Activated naive CD4-positive, alpha-beta T cell treated with anti-CD3 and anti-CD28 coated beads, Interleukin-2, amount 10 ng/mL, durations not matched to agents 7 days and 5 days (primary cell): ENCODE data around the gene MSMP.

Source experiments
- CTCF ChIA-PET: fragments of 350-600 bp; sonication (Branson Sonifier 250); formaldehyde crosslinking; loops from one replicate; lab custom pipeline; 2021; ENCODE audit warnings: antibody characterized with exemption; lab: Charles Lee
- DNase-seq: peaks from one replicate; pipeline ENCODE4 v3.0.0-alpha.2; 2020
- H3K27ac Mint-ChIP-seq: one replicate; pipeline ENCODE4 v1.8.0; 2021; ENCODE audit warnings: mild to moderate bottlenecking, moderate library complexity, mixed read lengths
- H3K27me3 Mint-ChIP-seq: one replicate; pipeline ENCODE4 v1.8.0; 2021; ENCODE audit warnings: mild to moderate bottlenecking, mixed read lengths
- H3K36me3 Mint-ChIP-seq: one replicate; pipeline ENCODE4 v1.8.0; 2021; ENCODE audit warnings: mixed read lengths
- H3K4me1 Mint-ChIP-seq: one replicate; pipeline ENCODE4 v1.8.0; 2021; ENCODE audit warnings: mixed read lengths
- H3K4me3 Mint-ChIP-seq: one replicate; pipeline ENCODE4 v1.8.0; 2021; ENCODE audit warnings: mild to moderate bottlenecking, moderate library complexity, mixed read lengths
- H3K9me3 Mint-ChIP-seq: one replicate; pipeline ENCODE4 v1.8.0; 2021; ENCODE audit warnings: mixed read lengths

MSMP gene

DNA sequence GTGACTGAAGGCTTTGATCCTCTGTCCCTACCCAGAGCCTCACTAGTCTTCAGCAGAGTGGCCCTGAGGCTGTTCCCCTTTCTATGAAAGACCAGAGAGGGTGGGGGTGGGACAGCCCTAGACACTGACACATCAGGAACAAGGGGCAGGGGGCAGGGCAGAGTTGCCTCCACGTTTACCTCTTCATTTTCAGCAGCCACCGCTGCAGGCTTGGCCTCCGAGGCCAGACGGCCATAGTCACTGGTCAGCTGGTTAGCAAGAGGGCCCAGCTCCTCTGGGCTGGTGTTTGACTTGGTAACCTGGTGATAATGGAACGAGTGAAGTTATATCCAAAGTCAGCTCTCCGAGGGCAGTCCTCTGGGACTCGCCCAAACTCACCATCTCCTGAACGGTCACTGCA lies 48.7 kb downstream of the MSMP start:
- CTCF ChIA-PET, result interaction anchor here (0.5 to 4.8 kb wide), 2 partner anchors 10 to 89 kb away, joined by 3 to 41 read pairs; no protein-coding TSS in a partner anchor
- H3K27ac Mint-ChIP-seq, result no peak overlapping the region

DNA sequence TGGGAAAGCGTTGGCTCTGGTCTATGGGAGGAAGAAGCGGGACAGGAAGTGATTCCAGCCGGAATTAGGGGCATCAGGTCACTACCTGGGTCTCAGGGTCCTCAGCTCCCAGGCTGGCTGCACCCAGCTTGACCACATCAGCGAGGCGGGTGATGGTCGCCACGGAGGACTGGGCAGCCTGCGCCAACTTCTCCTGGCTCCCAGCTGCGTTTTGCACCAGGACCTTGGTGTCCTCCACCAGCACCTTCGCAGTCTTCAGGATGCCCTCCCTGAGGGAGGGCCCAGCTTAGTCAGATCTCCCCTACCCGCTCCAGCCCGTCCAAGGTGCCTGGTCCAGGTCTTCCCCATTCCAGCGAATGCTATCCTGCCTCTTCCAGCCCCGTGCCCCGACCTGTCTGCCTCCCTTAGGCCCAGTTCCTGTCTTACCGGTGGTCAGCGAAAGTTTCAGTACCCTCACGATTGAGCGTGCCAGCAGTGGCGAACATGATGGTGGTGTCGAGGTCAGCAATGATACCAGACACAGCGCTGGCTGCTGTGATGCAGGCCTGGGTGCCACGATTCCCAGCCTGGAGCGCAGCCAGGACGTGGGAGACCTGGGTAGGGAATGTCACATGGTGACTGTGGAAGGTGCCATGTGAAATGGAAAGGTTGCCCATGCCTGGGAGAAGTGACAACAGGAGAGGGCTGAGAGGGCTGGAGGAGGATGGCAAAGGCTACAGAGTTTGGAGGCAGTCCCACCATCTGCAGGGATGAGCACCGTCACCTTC lies 50.0 kb downstream of the MSMP start:
- no peaks in the 10 kb centered on the region for H3K9me3 Mint-ChIP-seq
- H3K36me3 Mint-ChIP-seq, result peaks cover 54% of the 10 kb centered on the region
- no peak for DNase-seq
- H3K27me3 Mint-ChIP-seq, result no peaks in the 10 kb centered on the region
- CTCF ChIA-PET, result interaction anchor here (1.0 kb wide), 1 partner anchor 44 kb away, joined by 3 read pairs; no protein-coding TSS in a partner anchor
- no peak overlapping the region for H3K4me3 Mint-ChIP-seq
- H3K27ac Mint-ChIP-seq, result no peak overlapping the region
- H3K4me1 Mint-ChIP-seq, result no peaks in the 10 kb centered on the region

More for the DNA sequence above, 48.7 kb downstream of the MSMP start:
- H3K9me3 Mint-ChIP-seq, result no peaks in the 10 kb centered on the region
- no peak for DNase-seq
- H3K4me1 Mint-ChIP-seq, result no peaks in the 10 kb centered on the region
- no peaks in the 10 kb centered on the region for H3K27me3 Mint-ChIP-seq
- H3K36me3 Mint-ChIP-seq, result peaks cover 61% of the 10 kb centered on the region
- no peak overlapping the region for H3K4me3 Mint-ChIP-seq
